Endothelial cell of umbilical vein (primary cell): ENCODE data around the gene STXBP5. TPM values are rescaled to one million over a fixed set of nuclear protein-coding genes. Genes with fewer than 3 reads are reported as not detected.
A peak's percentile ranks its signal among the peaks of the same experiment; 100 is the strongest.

Experiments
- BruUV-seq: library from RNA; stranded (reverse); fragments of 400-500 nt; replicated peaks from 2 replicates; lab custom pipeline; 2021; lab: Mats Ljungman, UMichigan
- CTCF ChIA-PET: fragments of 300-600, 350-600 bp; sonication (Branson Sonifier 250); formaldehyde crosslinking; loops from one replicate; lab custom pipeline; 2021; ENCODE audit warnings: antibody characterized with exemption, inconsistent platforms; lab: Charles Lee
- POLR2A ChIA-PET: fragments of 300-600, 350-600 bp; sonication (Branson Sonifier 250); formaldehyde crosslinking; loops from one replicate; lab custom pipeline; 2021; ENCODE audit warnings: antibody characterized with exemption, inconsistent platforms; lab: Charles Lee
- DNase-seq: peaks from one replicate; pipeline ENCODE4 v3.0.0-alpha.2; 2011; ENCODE audit warnings: low read depth, low spot score
- FAIRE-seq: peaks from 2 replicates; lab custom pipeline; 2011; peaks lifted over from hg19 to GRCh38; lab: Jason Lieb, UNC
- H2AFZ ChIP-seq: 2 replicates; pipeline ENCODE4 v1.6.0; 2012; ENCODE audit warnings: low read depth, low read length, control low read depth, inconsistent platforms
- H3K27ac ChIP-seq: 2 replicates; pipeline ENCODE4 v1.5.1; 2011; ENCODE audit warnings: low read depth, mild to moderate bottlenecking, control low read depth, low read length, moderate library complexity; ENCODE audit not compliant: insufficient read depth
- H3K27me3 ChIP-seq, 2 experiments: 2 replicates each; pipeline versions ENCODE4 v1.6.0 to v1.6.1; 2011; ENCODE audit warnings: low read length in 2 of 2, mixed read lengths in 1 of 2; ENCODE audit not compliant: control insufficient read depth in 2 of 2, insufficient read depth in 2 of 2
- H3K36me3 ChIP-seq, 2 experiments: 2 replicates in 1 of 2; 3 replicates in 1 of 2; pipeline ENCODE4 v1.5.1; 2011; ENCODE audit warnings: low read length in 2 of 2, mild to moderate bottlenecking in 1 of 2, moderate library complexity in 1 of 2; ENCODE audit not compliant: control insufficient read depth in 2 of 2, insufficient read depth in 2 of 2; ENCODE audit errors: extremely low read depth in 1 of 2
- H3K4me1 ChIP-seq: 3 replicates; pipeline ENCODE4 v1.5.1; 2011; ENCODE audit warnings: mild to moderate bottlenecking, low read length; ENCODE audit not compliant: control insufficient read depth, insufficient read depth; ENCODE audit errors: extremely low read depth
- H3K4me2 ChIP-seq: 2 replicates; pipeline ENCODE4 v1.6.1; 2011; ENCODE audit warnings: low read length, control low read depth, mixed read lengths; ENCODE audit not compliant: insufficient read depth
- H3K4me3 ChIP-seq, 3 experiments: fragments of 200-600 bp in 1 of 3; sonication (generic), shearing (Covaris generic) in 1 of 3; replicated peaks in 1 of 3; 2 replicates each; pipeline ENCODE4 v1.5.1; 2011 to 2016; ENCODE audit warnings: control low read depth in 3 of 3, low read length in 3 of 3, mild to moderate bottlenecking in 2 of 3, inconsistent platforms in 1 of 3, low read depth in 1 of 3, moderate library complexity in 1 of 3; ENCODE audit not compliant: insufficient read depth in 1 of 3
- H3K79me2 ChIP-seq: 2 replicates; pipeline ENCODE4 v1.6.0; 2012; ENCODE audit warnings: low read length, inconsistent platforms; ENCODE audit not compliant: control insufficient read depth, insufficient read depth
- H3K9ac ChIP-seq: replicated peaks from 2 replicates; pipeline ENCODE3; 2011; ENCODE audit warnings: low read length, control low read depth; ENCODE audit not compliant: insufficient read depth; ENCODE audit errors: extremely low read depth
- H3K9me1 ChIP-seq: replicated peaks from 3 replicates; pipeline ENCODE4 v1.6.0; 2011; ENCODE audit warnings: mild to moderate bottlenecking, low read length; ENCODE audit not compliant: control insufficient read depth, insufficient read depth; ENCODE audit errors: extremely low read depth
- H3K9me3 ChIP-seq: replicated peaks from 2 replicates; pipeline ENCODE4 v1.5.1; 2012; ENCODE audit warnings: low read length, inconsistent platforms; ENCODE audit not compliant: control insufficient read depth, insufficient read depth
- H4K20me1 ChIP-seq: replicated peaks from 2 replicates; pipeline ENCODE3; 2011; ENCODE audit warnings: mild to moderate bottlenecking, low read length; ENCODE audit not compliant: control insufficient read depth, insufficient read depth; ENCODE audit errors: extremely low read depth
- CTCF ChIP-seq, 2 donors: IDR thresholded peaks; 1 replicate in 1 of 2; 2 replicates in 1 of 2; pipeline ENCODE4 v1.5.1; 2011; ENCODE audit warnings: low read length in 2 of 2, mild to moderate bottlenecking in 2 of 2, moderate library complexity in 2 of 2, control low read depth in 1 of 2, inconsistent platforms in 1 of 2, low read depth in 1 of 2; ENCODE audit not compliant: insufficient read depth in 1 of 2; ENCODE audit errors: extremely low read depth in 1 of 2
- EZH2 ChIP-seq: IDR thresholded peaks from 2 replicates; pipeline ENCODE4 v1.6.1; 2012; ENCODE audit warnings: borderline replicate concordance, low read depth, mild to moderate bottlenecking, moderate library complexity, low read length, inconsistent platforms; ENCODE audit not compliant: severe bottlenecking
- FOS ChIP-seq: IDR thresholded peaks from 2 replicates; pipeline ENCODE4 v1.6.1; 2011; ENCODE audit warnings: mild to moderate bottlenecking, low read length, moderate library complexity, borderline replicate concordance; ENCODE audit not compliant: insufficient read depth
- GATA2 ChIP-seq: IDR thresholded peaks from 2 replicates; pipeline ENCODE4 v1.7.0; 2011; ENCODE audit warnings: low read depth, mild to moderate bottlenecking, moderate library complexity, mixed read lengths, low read length; ENCODE audit not compliant: insufficient read length, insufficient read depth
- JUN ChIP-seq: IDR thresholded peaks from 2 replicates; pipeline ENCODE4 v1.6.1; 2011; ENCODE audit warnings: borderline replicate concordance, low read depth; ENCODE audit not compliant: insufficient read length, insufficient read depth
- MAX ChIP-seq: IDR thresholded peaks from 2 replicates; pipeline ENCODE4 v1.6.1; 2011; ENCODE audit not compliant: insufficient read depth, insufficient read length
- MYC ChIP-seq: IDR thresholded peaks from one replicate; pipeline ENCODE4 v1.6.1; 2011; ENCODE audit warnings: mild to moderate bottlenecking, low read depth, low read length
- POLR2A ChIP-seq: IDR thresholded peaks from 2 replicates; pipeline ENCODE4 v1.6.1; 2012; ENCODE audit warnings: low read depth, mild to moderate bottlenecking, control low read depth, low read length
- POLR2AphosphoS5 ChIP-seq: IDR thresholded peaks from 2 replicates; pipeline ENCODE4 v1.6.1; 2012; ENCODE audit warnings: low read depth, mild to moderate bottlenecking, control low read depth, low read length, moderate library complexity; ENCODE audit not compliant: insufficient read depth
- dilution Hi-C: fragments of 300-500 bp; cut with MboI; formaldehyde crosslinking; loops from one replicate; pipeline ENCODE4 v1.15.0; 2019; ENCODE audit warnings: low sequenced_read_pairs; ENCODE audit not compliant: extremely low pct_ligation_motif_present
- intact Hi-C: fragments of 100-400 bp; cut with micrococcal nuclease; formaldehyde crosslinking; loops from one replicate; pipeline ENCODE4 v1.10.0; 2022
- polyA plus RNA-seq, 4 experiments: library from polyadenylated mRNA; depleted of rRNA in 3 of 4; stranded (reverse) in 3 of 4; unstranded in 1 of 4; fragments of >200 nt; gene quantifications; 2 replicates each; pipeline versions ENCODE4 v1.2.1 to v1.2.3, GENCODE V29; 2011 to 2012; ENCODE audit warnings: missing spikeins in 1 of 4
- total RNA-seq: library from RNA; stranded (reverse); gene quantifications from 2 replicates; pipeline ENCODE4 v1.2.3, GENCODE V29; 2021

Gene STXBP5
- total and polyA plus RNA-seq, 2 donors (not counting 3 experiments of a cell fraction or from before 2014, with no cell fraction given) = 7.1 to 21.8 TPM

- dilution Hi-C loops = no loop called here
- TF ChIP-seq FOS = peak; percentile 6
- no peak for TF ChIP-seq CTCF (IDR thresholded peaks at IDR 0.05; ENCODE audit: extremely low read depth in 1 of 2, insufficient read depth in 1 of 2, low read depth in 1 of 2, low read length in 2 of 2)
- no peak overlapping the region for H3K27ac ChIP-seq
- BruUV-seq = no TSS peak
- no peak overlapping the region for H3K4me2 ChIP-seq
- FAIRE-seq (no peak), DNase-seq (no peak)
- no peaks in the 10 kb centered on the region for H3K9me3 ChIP-seq
- POLR2A ChIA-PET = no interaction called here
- H4K20me1 ChIP-seq = no peaks in the 10 kb centered on the region
- no peak overlapping the region for H3K4me3 ChIP-seq
- intact Hi-C loops = no loop called here
- H3K9ac ChIP-seq = no peak overlapping the region
- peaks cover under 1% of the 10 kb centered on the region for H3K4me1 ChIP-seq
- no peaks in the 10 kb centered on the region for H3K27me3 ChIP-seq
- H3K36me3 ChIP-seq = no peaks in the 10 kb centered on the region
- CTCF ChIA-PET = no interaction called here
- no peak overlapping the region for H2AFZ ChIP-seq
- H3K79me2 ChIP-seq = no peaks in the 10 kb centered on the region
- no peaks in the 10 kb centered on the region for H3K9me1 ChIP-seq
Observed at GRCh38 chr6:147156799-147157382, 47.3 kb upstream of the STXBP5 start.

GRCh38 chr6:147157930-147158329, 46.3 kb upstream of the STXBP5 start:
- H2AFZ ChIP-seq = no peak overlapping the region
- ChIA-PET CTCF (interaction anchor here (0.7 to 1.1 kb wide), 2 partner anchors 206 to 300 kb away, joined by 3 read pairs; no protein-coding TSS in a partner anchor), POLR2A (no interaction called here)
- no peak overlapping the region for H3K27ac ChIP-seq
- intact Hi-C loops (no loop called here), dilution Hi-C loops (no loop called here)
- H3K4me2 ChIP-seq = no peak overlapping the region
- H3K9me3 ChIP-seq = no peaks in the 10 kb centered on the region
- DNase-seq (no peak), FAIRE-seq (no peak)
- no peak overlapping the region for H3K4me3 ChIP-seq
- H3K9me1 ChIP-seq = no peaks in the 10 kb centered on the region
- H3K27me3 ChIP-seq = no peaks in the 10 kb centered on the region
- H4K20me1 ChIP-seq = no peaks in the 10 kb centered on the region
- TF ChIP-seq POLR2AphosphoS5 (no peak), POLR2A (no peak), CTCF (IDR thresholded peaks at IDR 0.05; ENCODE audit: extremely low read depth in 1 of 2, insufficient read depth in 1 of 2, low read depth in 1 of 2, low read length in 2 of 2) (no peak), JUN (no peak), MYC (no peak), EZH2 (no peak), MAX (no peak), FOS (no peak), GATA2 (no peak)
- no peaks in the 10 kb centered on the region for H3K79me2 ChIP-seq
- no peaks in the 10 kb centered on the region for H3K36me3 ChIP-seq
- H3K4me1 ChIP-seq = peaks cover 6% of the 10 kb centered on the region
- H3K9ac ChIP-seq = no peak overlapping the region
- no TSS peak for BruUV-seq
